Epithelial cell of proximal tubule (primary cell): ENCODE results near the gene DCAF7. TPM values are rescaled to one million over a fixed set of nuclear protein-coding genes. Genes with fewer than 3 reads are reported as not detected.

ENCODE experiments used
- DNase-seq: peaks from one replicate; pipeline ENCODE4 v3.0.0-alpha.2; 2011; ENCODE audit warnings: low read depth
- H3K4me3 ChIP-seq: 2 replicates; pipeline ENCODE4 v1.5.1; 2011; ENCODE audit warnings: low read depth, mild to moderate bottlenecking, low read length
- total RNA-seq: library from RNA; depleted of rRNA; stranded (reverse); fragments of >200 nt; gene quantifications from 2 replicates; pipeline ENCODE4 v1.2.3, GENCODE V29; 2015
- TF ChIP-seq, protein P1 (sequence below): conservative IDR thresholded peaks from 2 replicates; pipeline ENCODE4 v1.5.1; 2012; ENCODE audit warnings: low read depth, mild to moderate bottlenecking, low read length

The DCAF7 gene
- total RNA-seq, 1 donor from 2014 or later: 45.8 TPM

- H3K4me3 ChIP-seq: no peak overlapping the region
- DNase-seq: no peak
- TF ChIP-seq, protein P1, sequence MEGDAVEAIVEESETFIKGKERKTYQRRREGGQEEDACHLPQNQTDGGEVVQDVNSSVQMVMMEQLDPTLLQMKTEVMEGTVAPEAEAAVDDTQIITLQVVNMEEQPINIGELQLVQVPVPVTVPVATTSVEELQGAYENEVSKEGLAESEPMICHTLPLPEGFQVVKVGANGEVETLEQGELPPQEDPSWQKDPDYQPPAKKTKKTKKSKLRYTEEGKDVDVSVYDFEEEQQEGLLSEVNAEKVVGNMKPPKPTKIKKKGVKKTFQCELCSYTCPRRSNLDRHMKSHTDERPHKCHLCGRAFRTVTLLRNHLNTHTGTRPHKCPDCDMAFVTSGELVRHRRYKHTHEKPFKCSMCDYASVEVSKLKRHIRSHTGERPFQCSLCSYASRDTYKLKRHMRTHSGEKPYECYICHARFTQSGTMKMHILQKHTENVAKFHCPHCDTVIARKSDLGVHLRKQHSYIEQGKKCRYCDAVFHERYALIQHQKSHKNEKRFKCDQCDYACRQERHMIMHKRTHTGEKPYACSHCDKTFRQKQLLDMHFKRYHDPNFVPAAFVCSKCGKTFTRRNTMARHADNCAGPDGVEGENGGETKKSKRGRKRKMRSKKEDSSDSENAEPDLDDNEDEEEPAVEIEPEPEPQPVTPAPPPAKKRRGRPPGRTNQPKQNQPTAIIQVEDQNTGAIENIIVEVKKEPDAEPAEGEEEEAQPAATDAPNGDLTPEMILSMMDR: no peak
These were observed 26.2 kb upstream of the DCAF7 start for GRCh38 chr17:63524051-63524450.

DNA sequence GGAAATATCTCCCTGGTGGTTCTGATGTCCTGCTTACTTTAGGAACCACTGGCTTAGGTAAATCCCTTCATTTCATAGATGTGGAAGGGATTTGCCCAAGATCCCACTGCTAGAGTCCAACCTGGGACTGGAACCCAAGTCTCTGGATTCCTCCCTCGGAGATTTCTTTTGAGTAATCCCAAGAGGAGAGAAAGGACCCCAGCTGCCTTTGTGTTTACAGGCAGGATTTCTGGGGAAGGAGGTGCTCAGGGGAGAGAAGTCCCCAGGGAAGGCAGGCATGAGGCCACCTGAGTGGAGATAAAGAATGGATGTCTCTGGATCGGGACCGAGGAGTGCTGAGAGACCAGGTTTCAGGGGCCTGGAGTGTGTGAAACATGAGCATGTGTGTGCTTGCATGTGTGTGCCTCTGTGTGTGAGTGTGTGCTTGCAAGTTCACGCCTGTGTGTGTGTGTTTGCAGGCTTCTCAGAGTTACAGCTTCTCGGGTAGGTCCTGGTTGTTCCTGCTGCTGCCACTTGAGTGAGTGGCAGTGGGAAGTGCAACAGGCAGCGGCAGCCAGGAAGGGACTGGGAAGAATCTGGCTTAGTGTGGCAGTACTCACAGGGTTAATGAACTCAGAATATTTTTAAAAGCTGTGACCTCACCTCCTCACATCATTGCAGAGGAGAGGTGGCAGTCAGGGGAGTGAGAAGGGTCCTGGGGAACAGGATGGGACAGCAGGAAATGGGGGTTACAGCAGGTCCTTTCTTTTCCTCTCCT, 24.9 kb upstream of the DCAF7 start:
- DNase-seq: no peak
- TF ChIP-seq, protein P1: no peak
- no peak overlapping the region for H3K4me3 ChIP-seq

DNA sequence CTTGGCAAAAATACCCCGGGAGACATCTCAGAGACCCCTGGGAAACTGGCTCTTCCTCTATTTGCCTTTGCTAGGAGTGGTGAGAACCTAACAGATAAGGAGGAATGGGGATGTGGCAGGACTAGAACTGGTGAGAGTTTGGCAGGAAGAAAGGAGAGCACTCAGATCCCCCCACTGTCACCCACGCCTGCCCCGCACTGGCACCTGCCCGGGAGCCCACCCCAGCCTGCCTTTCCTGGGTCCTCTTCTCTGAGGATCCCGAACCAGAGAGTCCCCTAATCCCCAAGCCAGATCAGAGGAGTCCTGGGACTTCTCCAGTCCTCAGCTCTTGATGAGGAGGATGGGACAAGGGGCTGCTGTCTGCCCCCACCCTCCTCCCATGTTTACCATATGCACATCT, 23.4 kb upstream of the DCAF7 start:
- TF ChIP-seq, protein P1: no peak
- DNase-seq: no peak
- H3K4me3 ChIP-seq: no peak overlapping the region

DNA sequence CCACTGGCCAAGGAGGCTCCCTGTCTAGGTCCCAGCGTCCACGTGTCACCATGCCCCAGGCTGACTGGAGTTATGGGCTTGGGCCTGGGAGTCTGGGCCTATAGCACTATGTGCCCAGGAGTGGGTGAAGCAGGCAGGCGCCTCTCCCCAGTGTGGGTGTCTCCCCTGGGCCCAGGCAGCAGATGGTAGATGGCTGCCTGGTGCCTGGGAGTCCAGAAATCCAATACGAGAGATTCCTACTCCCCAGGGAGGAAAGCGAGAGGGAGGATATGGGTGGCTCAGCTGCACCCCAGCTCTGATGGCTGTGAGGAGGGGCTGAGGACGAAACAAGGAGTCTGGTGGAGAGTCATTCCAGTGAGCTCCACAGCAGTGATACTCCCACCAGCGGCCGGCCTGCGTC, 22.1 kb upstream of the DCAF7 start:
- TF ChIP-seq, protein P1: no peak
- no peak overlapping the region for H3K4me3 ChIP-seq
- DNase-seq: no peak

DNA sequence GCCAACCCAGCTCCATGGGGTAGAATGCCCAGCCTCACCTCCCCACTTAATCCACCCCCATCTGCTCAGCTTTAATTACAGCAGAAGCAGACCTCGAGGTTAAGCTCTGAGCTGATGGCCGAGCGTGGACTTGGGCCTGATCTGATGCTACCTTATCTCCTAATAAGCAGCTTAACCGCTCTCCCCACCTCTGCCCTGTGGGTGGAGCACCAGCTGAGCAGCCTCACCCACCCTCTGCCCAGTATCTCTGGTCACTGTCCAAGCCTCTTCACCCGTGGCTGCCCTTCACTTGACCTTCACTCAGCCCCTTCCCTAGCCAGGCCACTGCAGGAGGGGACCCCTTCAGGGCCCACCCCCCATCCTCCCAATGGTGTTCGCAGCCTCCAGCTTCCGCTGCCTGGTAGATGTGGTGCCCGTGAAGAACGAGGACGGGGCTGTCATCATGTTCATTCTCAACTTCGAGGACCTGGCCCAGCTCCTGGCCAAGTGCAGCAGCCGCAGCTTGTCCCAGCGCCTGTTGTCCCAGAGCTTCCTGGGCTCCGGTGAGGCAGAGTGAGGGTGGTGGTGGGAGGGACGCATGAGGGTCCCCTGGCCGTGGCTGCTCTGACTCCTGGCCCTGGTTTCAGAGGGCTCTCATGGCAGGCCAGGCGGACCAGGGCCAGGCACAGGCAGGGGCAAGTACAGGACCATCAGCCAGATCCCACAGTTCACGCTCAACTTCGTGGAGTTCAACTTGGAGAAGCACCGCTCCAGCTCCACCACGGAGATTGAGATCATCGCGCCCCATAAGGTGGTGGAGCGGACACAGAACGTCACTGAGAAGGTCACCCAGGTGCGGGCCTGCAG, 20.3 kb upstream of the DCAF7 start:
- no peak overlapping the region for H3K4me3 ChIP-seq
- DNase-seq: no peak
- TF ChIP-seq, protein P1: no peak

DNA sequence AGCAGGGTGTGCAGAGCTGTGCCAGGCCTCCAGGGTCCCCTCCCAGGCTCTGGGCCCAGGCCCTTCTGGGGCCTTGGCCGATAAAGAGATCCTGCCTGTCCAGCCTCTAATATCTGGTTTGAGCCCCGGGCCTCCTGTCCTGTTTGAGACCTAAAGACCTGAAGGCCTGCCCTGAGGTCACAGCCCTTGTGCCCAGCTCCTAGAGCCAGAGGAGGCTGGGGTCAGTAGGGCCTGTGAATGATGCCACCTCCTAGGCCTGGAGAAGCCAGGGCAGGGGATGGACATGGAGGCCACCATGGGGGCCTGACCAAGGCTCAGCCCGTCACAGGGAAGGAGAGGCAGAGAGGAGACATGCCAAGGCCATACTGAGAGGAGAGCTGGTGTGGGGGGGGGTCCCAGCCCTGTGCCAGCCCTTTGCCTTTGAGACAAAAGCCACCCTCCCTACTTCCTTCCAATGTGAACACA, 19.7 kb upstream of the DCAF7 start:
- no peak overlapping the region for H3K4me3 ChIP-seq
- DNase-seq: no peak
- TF ChIP-seq, protein P1: no peak
